Fibroblast of mammary gland (primary cell): Measurements from ENCODE around the gene GLI3.

Source experiments
- DNase-seq: peaks from one replicate; pipeline ENCODE4 v3.0.0-alpha.2; 2010; ENCODE audit warnings: low read depth
- H3K4me3 ChIP-seq: 2 replicates; pipeline ENCODE4 v1.5.1; 2011; ENCODE audit warnings: low read depth, mild to moderate bottlenecking, low read length, moderate library complexity; ENCODE audit not compliant: control insufficient read depth
- TF ChIP-seq, protein P1 (sequence below): conservative IDR thresholded peaks from 2 replicates; pipeline ENCODE4 v1.5.1; 2011; ENCODE audit warnings: low read depth, low read length, inconsistent platforms; ENCODE audit not compliant: control insufficient read depth, insufficient read depth

Gene GLI3

DNA sequence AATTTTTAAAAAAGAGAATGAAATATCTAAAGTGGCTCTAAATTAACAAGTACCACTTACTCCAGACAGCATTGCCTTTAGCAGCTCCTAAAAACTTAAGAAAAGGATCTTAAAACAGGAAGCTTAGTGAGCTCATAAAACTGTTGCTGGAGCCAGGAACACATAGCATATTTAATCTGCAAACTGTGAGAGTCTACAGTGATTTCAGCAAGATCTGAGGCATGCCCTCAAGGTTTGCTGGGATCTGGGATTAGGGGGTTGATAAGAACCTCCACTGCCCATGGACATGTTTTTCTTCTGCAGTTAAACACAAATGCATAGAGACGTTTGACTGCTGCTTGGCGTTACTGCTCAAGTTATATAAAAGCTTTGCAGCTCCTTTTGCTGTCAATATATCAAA lies 3.8 kb downstream of the GLI3 start:
- TF ChIP-seq, protein P1, sequence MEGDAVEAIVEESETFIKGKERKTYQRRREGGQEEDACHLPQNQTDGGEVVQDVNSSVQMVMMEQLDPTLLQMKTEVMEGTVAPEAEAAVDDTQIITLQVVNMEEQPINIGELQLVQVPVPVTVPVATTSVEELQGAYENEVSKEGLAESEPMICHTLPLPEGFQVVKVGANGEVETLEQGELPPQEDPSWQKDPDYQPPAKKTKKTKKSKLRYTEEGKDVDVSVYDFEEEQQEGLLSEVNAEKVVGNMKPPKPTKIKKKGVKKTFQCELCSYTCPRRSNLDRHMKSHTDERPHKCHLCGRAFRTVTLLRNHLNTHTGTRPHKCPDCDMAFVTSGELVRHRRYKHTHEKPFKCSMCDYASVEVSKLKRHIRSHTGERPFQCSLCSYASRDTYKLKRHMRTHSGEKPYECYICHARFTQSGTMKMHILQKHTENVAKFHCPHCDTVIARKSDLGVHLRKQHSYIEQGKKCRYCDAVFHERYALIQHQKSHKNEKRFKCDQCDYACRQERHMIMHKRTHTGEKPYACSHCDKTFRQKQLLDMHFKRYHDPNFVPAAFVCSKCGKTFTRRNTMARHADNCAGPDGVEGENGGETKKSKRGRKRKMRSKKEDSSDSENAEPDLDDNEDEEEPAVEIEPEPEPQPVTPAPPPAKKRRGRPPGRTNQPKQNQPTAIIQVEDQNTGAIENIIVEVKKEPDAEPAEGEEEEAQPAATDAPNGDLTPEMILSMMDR, result no peak
- no peak for DNase-seq
- no peak overlapping the region for H3K4me3 ChIP-seq

DNA sequence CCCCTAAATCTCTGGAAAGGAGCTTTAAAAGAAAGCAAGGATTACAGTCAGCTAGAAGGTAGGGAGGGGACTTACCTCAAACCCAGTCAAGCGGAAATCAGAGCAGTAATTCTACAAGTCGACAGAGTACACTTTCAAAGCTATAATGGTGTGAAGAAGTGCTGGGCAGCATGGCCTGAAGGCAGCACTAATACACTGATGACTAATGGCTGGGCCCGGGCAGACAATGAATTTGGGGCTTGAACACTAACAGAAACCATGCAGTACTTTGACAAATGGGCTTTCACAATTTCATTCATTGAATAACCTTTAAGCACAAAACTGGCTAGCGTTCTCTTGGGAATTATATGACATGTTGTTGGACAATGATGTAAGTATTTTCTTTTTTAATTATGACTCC lies 4.7 kb downstream of the GLI3 start:
- H3K4me3 ChIP-seq, result no peak overlapping the region
- DNase-seq, result peak; percentile 71
- TF ChIP-seq, protein P1, result no peak

DNA sequence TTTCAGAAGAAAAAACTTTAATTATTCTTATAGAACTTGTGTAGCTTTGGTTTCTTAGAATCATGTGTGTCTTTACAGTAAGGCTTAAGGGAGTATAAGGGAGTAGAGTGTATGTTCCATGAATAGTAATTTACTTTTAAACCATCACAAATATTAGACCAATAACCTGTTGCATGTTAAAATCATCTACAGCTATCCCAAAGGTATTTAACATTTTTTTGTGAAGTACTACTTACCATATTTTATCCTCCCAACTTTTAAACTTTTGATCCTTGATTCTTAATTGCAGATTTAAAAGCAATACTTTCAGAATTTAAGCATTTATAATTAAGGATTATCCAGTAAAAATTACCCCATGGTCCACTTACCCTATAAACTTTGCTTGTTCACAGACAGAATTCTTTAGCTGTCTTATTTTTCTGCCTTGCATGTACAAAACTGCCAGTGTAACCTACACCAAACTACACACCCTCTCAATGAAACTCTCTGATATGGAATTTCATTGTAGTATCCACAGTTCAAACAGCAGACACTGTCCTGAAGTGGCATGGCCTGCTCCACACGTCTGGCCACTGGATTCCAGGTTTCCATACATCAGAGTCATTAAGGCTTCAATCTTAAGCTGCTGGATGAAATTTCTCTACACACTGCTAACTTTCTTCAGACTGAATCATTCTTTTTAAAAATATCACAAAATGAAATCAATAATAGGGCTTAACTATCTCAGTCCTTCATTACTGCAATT lies 5.8 kb downstream of the GLI3 start:
- no peak overlapping the region for H3K4me3 ChIP-seq
- DNase-seq, result no peak
- TF ChIP-seq, protein P1, result no peak

DNA sequence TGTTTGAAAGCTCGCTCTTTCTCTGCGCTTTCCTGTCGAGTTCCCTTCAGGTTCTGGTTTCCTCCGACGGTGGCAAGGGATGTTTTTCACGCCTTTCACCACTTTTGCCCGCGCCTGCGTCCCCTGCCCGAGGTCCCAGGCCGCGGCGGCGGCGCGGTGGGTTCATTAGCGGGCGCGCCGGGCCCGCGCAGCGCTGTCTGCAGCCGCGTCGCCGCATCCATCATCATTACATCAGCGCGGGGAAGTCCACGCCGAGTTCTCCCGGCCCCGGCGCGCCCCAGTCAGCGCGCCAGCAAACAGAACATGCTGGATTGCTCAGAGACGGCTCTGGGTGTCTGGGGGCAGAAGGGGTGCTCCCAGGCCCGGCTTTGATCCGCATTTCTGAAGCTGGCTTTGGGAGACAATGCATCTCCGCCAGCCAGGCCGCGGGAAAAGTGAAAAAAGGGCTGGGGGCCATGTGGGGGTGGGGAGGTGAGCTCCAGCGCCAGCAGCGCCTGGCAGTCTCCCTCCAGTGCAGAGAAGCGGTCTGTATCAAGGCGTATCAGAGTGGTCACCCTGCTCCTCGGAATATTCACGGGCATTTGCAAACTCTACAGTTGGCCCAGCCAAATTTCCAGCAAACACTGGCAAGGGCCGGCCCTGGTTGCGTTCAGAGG lies 8.9 kb downstream of the GLI3 start:
- H3K4me3 ChIP-seq, result peak overlapping the region; percentile 38
- DNase-seq, result peak; percentile 49
- TF ChIP-seq, protein P1, result no peak

DNA sequence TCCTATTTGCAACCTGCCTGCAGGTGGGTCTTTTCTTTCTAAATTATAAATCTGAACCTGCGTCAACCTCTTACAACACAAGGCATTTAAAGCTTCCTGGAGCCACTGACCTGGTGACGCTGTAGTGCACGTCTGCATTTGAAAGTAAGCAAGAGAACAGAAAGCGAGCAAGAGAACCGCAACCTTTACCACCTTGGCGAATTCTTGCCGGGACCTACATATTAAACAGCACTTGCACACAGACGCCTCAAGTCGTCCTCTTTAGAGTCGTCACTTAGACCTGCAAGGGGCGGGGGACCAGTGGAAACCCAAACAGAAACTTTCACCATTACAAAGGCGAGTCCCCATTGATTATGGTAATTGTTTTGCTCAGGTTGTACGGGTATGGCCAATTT lies 9.5 kb downstream of the GLI3 start:
- H3K4me3 ChIP-seq, result peak overlapping the region; percentile 27
- DNase-seq, result no peak
- TF ChIP-seq, protein P1, result no peak

DNA sequence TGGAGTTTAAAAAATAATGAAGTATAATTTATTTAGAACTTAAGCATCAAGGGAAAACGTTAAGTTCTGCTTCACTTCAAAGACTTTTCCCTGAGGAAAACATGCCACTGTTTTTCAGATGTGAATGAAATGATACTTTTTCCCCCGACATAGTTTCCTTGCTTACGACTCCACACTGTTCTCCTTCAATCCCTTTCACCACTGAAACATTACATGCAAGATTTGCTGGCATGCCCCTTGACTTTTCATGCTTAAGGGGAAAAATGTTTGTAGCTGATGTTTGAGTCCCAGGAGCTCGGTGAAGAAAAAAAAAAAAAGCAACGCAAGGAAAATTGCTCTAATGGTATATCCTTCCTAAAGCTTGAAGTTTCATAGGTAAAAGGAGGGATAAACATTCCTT lies 10.0 kb downstream of the GLI3 start:
- no peak for DNase-seq
- TF ChIP-seq, protein P1, result no peak
- H3K4me3 ChIP-seq, result no peak overlapping the region
